Right ventricle myocardium inferior (tissue), 1 donor: ENCODE measurements around the gene FAM171A2. TPM values are rescaled to one million over a fixed set of nuclear protein-coding genes. Genes with fewer than 3 reads are reported as not detected.
A peak's percentile ranks its signal among the peaks of the same experiment; 100 is the strongest.
"Not testable (repeated sequence)": the region's sequence is repeated elsewhere in the genome, so short reads cannot be mapped to it uniquely, and the experiment has no call there.

Experiments used
- ATAC-seq: fragments of 200-7000 bp; cut with Tn5 transposase; one replicate; pipeline ENCODE4 v1.9.1; 2020; ENCODE audit warnings: mild to moderate bottlenecking, moderate library complexity
- DNase-seq: peaks from one replicate; pipeline ENCODE4 v3.0.0; 2021; ENCODE audit errors: missing footprints
- intact Hi-C: fragments of 100-400 bp; cut with DNase I; formaldehyde crosslinking; loops from one replicate; pipeline ENCODE4 v1.11.0; 2022
- total RNA-seq: library from RNA; stranded (reverse); fragmentation: NEBNext Ultra II Directional; extraction: Animal tissue kit (Norgen Biotek cat#: 25700); gene quantifications from one replicate; pipeline ENCODE4 v1.2.1, GENCODE V29; 2021
- donor health status: DM: no; HTN: yes; CAD: no; lungs with severe emphysema.

Gene FAM171A2
- total RNA-seq, 1 donor from 2014 or later: 0.70 TPM

DNA sequence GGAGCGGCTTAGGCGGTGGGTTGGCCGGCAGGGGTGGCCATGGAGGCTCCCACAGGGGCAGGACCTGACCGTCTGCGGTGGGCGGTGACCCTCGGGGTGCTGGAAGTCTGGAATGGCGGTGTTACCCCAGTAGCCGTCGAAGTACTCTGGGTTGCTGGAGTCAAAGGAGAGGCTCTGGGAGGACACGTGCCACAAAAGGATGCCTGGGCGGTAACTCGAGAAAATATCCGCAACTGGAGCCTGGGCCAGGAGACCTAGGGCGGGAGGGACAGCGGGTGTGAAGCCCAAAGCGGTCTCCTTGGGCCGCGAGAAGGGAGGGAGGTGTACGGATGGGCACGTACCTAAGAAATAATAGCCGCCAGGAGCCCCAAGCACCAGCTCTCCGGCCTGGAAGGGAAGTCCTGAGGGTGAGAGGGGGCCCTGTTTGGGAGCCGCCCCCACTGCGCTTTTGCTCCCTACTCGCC lies 21.2 kb upstream of the FAM171A2 start:
- DNase-seq: no peak

DNA sequence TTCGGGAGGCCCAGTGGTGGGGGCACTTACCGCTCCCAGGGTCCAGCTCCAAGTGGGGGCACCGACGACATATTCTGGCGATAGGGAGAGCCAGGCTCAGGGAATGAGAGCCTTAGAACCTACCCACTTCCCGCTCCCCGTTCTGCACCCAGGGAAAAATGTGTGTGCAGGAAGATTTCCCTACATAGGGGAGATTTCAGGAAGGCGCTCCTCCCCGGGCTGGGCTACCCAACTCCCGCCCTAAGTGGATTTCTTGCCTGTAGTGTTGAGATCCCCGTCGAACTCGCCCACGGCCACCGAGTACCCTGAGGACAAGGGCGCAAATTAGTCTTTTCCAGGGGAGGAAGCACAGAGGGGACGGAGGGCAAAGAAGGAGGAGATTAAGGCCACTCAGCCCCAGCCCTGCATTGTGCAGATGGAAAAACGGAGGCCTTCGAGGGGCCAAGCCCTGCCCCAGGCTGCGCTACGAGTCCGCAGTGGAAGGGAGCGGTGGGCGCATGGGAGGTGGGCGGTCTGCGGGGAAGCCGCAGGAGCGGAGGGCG lies 20.7 kb upstream of the FAM171A2 start:
- ATAC-seq (no peak), DNase-seq (no peak)
- intact Hi-C loops: no loop called here

More for the DNA sequence above, 21.2 kb upstream of the FAM171A2 start:
- no peak for ATAC-seq
- intact Hi-C loops: no loop called here

DNA sequence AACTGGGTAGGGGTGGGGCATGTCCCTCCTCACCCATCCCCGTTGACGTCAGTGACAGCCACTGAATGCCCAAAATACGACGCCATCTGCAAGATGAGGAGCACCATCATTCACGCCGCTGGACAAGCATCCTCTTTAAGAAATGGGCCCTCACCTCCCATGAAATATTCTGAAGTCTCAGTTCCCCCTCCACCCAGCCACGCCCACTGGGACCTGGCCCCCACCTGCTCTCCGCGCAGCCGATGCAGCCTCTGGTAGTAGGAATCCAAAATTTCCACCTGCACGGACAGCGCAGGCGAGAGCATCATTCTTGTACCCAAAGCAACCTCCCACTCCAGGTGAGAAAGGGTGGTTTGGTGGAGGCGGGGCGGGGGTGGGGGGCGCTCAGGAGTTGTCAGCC lies 20.2 kb upstream of the FAM171A2 start:
- no peak for ATAC-seq
- intact Hi-C loops: no loop called here
- no peak for DNase-seq

DNA sequence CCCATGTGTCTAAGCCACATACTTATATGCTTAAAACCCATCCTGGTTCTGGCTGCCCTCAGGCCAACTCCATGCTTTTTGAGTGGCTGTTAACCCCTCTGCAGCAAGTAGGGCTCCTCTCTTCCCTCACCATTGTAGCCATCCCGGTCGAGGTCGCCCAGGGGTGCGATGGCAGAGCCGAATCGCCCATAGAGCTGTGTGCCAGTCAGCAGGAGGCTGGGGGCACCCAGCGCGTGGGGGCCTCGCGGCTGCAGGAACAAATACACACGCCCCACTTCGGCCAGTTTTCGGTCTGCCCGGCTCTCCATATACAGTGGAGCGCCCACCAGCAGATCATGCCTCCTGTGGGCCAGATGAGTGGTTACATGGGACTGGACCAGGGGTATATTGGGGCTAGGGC lies 19.7 kb upstream of the FAM171A2 start:
- peak; percentile 53 for DNase-seq
- no peak for ATAC-seq
- intact Hi-C loops: no loop called here

DNA sequence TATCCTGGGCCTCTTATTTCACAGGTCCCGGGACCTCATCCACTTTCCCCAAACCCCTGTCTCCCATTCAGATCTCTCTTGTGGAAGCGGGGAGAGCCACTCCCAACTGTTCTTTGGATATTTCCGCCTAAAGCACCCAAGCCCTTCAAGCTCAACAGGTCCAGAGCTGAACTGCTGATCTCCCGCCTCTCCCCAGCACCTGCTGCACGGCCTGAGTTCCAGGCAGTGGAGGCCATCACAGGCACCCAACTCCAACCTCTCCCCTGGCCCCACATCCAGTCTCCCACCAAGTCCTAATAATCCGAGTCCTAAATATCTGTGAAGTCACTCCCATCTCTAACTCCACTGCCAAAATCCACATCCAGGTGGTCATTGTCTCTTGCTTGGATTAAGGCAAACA lies 19.3 kb upstream of the FAM171A2 start:
- DNase-seq (no peak), ATAC-seq (no peak)
- intact Hi-C loops: no loop called here

DNA sequence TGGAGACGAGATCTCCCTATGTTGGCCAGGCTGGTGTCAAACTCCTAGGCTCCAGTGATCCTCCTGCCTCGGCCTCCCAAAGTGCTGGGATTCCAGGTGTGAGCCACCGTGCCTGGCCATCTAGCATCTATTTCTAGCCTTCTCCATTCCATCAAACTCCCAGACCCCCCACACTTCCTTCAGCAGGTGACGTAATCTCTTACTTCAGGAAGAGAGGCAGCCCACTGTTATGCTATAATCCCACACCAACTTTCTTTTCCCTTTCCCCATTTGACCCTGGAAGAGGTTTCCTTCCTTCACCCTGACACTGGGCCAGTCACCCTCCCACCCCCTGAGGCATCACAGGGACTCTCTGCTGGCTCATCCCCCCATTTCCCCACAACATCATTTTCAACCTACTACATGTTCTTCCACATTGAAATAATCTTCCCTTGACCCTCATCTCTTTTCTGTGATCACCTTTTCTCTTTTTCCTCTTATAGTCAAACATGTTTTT lies 18.2 kb upstream of the FAM171A2 start:
- DNase-seq (peak; percentile 30), ATAC-seq (no peak)
- intact Hi-C loops: no loop called here

DNA sequence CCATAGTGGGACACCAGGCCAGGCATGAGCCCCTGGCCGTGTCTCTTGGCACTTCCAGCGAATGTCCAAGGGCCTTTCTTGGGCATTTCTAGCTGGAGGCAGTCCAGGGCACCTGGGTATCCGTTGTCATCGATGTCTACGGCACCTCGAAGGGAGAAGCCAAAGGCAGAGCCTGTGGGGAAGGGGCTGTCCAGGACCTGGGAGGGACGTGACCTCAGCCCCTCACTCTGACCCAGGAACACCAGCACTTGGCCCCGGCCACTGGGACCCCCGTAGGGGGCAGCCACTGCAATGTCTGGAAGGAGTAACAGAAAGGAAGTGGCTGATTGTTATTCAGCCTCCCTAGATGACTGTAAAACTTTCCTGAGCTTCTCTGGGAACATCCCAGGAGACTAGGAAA lies 17.1 kb upstream of the FAM171A2 start:
- intact Hi-C loops: no loop called here
- DNase-seq (no peak), ATAC-seq (no peak)

DNA sequence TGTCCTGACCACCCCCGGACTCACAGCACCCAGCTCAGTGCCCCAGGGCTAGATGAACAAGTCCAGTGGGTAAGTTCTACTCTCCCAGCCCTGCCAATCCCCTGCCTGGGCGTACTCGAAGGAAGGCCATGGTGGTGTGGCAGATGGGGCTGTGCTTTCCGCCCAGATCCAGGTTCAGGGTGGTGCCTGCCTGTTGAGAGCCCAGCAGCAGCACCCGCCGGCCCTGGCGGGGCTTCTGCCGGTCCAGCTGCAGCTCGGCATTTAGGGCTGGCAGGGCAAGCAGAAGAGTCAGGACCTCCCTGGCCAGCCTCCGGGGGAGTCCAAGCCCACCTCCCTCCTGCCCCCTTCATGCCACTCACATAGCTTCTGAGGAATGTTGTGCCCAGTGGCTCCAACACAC lies 16.2 kb upstream of the FAM171A2 start:
- intact Hi-C loops: no loop called here
- ATAC-seq (no peak), DNase-seq (peak; percentile 48)

DNA sequence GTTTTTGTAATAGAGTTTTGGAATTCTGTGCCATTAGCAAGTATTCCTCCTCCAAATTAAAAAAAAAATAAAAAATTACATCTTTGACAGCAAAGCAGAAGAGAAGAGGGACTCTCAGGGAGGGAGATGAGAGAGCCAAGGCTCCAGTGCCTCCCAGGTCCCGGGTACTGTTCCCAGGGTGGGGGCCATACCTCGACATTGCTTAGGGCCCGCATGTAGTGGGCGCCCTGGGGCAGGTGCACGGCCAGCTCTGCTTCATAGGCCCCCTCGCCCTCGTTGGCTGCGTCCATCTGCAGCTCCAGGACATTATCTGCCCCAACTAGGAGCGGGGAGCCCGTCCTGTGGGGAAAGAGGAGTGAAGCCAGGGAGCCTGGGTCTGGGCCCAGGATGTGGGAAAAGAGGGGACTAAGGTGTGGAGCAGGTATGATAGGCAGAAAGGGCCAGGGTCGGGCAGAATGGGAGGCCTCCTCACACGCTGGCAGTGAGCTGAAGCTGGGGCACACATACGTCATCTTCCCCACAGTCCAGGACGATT lies 14.6 kb upstream of the FAM171A2 start:
- intact Hi-C loops: no loop called here
- ATAC-seq: no peak
- DNase-seq: peak; percentile 59

DNA sequence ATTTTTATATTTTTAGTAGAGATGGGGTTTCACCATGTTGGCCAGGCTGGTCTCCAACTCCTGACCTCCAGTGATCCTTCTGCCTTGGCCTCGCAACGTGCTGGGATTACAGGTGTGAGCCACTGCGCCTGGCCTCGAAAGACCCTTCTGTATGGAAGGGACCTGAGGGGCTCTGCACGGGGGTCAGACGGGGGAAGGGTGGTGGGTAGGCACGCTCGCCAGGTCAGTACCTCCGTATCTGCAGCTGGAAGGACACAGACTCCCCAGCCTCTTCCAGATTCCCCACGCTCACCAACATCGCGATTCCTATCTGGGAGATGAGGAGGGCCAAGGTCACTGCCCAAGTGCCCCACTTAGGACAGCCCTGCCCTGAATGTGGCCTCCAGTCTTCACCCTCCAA lies 13.1 kb upstream of the FAM171A2 start:
- ATAC-seq: no peak
- intact Hi-C loops: no loop called here
- DNase-seq: no peak

DNA sequence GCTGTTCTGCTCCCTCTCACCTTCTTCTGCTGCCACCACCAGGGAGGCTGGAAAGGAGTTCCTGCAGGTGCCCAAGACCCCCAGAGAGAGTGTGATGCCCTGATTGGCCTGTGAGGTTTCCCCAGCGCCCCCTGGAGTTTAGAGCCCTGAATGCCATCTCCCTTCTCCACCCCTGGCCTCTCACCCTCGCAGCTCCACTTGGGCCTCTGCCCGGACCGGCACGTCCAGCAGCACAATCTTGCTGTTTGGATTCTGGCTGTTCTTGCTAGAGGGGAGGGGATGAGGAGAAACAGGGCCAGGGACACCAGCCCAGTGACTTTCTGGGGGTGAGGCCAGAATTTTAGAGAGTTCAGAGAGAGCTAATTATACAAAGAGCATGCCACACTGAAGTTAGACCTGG lies 12.5 kb upstream of the FAM171A2 start:
- intact Hi-C loops: no loop called here
- ATAC-seq: peak; percentile 68

DNA sequence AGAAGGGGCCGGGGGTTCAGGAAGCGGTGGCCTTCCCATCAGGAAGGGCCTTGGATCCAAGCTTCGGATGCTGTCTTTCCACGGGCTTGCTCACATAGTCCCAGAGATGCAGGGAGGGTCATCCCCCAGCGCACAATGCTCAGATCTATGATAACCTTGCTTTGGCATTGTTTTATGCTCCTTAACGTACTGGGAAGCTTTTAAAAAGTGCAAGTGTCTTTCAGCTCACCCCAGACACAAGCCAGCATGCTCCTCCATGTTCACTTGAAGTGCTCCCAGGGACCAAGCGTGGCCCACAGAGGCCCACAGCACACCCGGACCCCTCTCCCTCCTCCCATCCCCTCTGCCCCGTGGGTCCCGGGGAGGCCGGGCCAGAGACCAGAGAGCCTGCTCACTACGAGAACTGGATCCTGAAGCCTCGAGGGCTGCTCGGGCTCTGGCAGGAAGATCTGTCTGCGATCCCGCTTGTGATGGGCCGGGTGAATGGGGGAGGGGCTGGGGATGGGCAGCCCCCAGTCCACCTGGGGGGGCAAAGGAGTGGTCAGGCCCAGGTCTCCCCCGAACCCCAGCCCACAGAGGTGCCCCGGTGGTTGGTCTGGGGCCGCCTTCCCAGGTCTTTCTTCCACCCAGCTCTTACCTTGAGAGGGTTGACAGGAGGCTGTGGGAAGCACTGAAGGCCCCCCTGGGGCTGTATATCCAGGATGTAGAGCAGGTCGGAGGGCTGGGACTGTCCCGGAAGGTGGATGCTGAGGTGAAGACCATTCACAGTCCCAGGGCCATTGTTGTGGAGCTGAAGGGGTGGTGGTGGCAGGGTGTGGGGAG lies 11.8 kb upstream of the FAM171A2 start:
- DNase-seq (peak; percentile 39), ATAC-seq (no peak)
- intact Hi-C loops: no loop called here

More for the DNA sequence above, 12.5 kb upstream of the FAM171A2 start:
- peak; percentile 75 for DNase-seq

DNA sequence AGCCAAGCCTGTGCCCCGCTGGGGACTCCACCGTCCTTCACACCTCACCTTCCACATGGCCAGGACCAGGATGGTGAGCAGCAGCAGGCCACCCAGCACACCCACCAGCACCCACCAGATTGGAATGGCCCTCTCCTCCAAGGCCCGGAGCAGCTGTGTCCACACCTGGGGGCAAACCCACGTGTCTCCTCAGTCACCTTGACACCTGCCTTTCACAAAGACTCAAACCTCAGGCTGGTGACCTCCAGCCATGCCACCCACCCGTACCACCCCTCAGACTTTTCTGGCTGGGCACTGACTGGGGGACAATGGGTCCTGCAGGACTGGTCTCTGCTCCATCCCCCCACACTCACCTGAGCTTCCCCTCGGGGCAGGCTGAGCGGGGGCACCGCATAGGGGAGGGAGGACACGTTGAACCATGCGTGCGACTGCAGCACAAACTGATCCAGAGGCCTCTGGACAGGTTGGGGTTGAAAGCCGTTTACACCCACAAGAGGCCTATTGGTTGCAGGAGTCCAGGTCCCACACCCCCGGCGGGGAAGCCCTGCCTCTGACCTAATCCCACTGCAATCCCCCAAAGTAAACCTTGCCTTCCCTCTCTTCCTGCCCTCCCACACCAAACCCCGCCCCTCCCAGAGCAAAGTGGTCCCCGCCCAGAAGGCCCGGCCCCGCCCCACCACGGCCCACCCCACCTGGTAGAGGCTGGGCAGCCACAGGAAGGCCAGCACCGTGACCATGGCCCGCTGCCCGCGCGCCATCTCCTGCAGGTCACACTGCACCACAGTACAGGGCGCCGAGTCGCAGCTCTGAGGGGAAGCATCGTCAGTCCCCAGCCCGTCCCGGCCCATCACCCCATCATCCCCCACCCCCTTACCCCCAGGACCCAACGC lies 10.9 kb upstream of the FAM171A2 start:
- DNase-seq (peak; percentile 69), ATAC-seq (no peak)
- intact Hi-C loops: no loop called here

DNA sequence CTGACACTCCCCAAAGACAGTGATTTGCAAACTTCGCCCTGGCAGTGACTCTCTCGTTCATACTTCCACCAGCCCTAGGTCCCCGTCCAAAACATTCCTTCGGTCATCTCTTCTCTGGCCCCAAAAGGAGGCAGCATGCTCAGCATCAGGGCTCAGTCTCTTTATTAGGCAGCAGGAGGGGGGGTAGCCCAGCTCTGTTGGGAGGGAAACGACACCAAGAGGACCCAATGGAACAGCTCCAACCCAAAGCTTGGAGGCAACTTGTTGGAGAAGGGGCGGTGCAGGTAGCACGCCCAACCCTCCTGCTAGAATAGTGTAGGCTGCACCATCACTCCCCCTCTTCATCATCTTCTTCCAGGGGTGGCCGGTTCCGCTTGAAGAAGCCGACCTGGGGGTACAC lies 8.4 kb upstream of the FAM171A2 start:
- no peak for ATAC-seq
- peak; percentile 41 for DNase-seq
- intact Hi-C loops: no loop called here

DNA sequence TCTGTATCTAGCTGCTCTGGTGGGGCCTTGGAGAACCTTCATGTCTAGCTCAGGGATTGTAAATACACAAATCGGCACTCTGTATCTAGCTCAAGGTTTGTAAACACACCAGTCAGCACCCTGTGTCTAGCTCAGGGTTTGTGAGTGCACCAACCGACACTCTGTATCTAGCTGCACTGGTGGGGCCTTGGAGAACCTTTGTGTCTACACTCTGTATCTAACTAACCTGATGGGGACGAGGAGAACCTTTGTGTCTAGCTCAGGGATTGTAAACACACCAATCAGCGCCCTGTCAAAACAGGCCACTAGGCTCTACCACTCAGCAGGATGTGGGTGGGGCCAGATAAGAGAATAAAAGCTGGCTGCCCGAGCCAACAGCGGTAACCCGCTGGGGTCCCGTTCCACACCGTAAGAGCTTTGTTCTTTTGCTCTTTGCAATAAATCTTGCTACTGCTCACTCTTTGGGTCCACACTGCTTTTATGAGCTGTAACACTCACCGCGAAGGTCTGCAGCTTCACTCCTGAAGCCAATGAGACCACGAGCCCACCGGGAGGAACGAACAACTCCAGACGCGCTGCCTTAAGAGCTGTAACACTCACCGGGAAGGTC lies 5.9 kb upstream of the FAM171A2 start:
- ATAC-seq, intact Hi-C loops: not testable (repeated sequence)
- peak; percentile 4 for DNase-seq

DNA sequence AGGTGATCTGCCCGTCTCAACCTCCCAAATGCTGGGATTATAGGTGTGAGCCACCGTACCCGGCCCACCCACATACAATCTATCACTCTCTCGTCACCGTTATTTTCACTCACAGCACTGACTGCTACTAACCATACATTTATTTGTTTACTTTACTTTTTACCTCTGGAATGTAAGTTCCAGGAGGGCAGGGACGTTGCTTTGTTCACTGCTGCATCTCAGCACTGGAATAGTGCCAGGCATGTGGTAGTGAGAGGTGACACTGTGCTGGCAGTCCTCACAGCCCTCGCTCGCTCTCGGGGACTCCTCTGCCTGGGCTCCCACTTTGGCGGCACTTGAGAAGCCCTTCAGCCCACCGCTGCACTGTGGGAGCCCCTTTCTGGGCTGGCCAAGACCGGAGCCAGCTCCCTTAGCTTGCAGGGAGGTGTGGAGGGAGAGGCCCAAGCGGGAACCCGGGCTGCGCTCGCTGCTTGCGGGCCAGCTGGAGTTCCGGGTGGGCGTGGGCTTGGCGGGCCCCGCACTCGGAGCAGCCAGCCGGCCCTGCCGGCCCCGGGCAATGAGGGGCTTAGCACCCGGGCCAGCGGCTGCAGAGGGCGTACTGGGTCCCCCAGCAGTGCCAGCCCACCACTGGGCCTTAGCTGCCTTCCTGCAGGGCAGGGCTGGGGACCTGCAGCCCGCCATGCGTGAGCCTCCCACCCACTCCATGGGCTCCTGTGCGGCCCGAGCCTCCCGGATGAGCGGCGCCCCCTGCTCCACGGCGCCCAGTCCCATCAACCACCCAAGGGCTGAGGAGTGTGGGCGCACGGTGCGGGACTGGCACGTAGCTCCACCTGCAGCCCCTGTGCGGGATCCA lies 5.0 kb upstream of the FAM171A2 start:
- peak; percentile 13 for DNase-seq
- ATAC-seq, intact Hi-C loops: not testable (repeated sequence)

DNA sequence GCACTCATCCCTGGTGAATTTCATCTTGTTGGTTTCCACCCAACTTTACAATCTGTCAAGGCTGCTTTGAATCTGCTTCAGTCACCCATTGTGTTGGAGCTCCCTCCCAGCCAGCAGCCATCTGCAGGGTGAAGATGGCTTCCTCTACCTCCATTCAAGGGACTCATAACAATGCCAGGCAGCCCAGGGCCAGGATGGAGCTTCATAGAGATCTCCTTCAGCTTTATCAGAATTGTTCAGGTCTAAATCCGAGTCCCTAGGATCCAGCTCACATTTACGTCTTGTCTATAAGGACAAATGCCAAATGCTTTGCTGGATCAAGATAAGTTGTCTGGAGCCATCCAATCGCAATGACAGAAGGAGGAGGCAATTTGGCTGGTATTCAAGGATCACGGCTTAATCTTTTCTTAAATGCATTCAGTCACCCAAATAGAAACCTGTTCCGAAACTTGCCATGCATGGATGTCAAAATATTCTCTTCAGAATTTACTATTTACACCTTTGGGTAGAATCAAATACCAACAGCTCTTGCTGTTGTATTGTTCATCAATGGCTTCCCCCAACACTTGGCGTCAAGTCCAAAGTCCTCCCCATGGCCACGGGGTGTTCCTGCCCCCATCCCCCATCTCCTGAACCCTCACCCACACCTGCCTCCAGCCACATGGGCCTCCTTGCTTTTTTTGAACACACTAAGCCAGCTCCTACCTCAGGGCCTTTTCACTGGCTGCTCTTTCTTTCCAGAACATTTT lies 3.8 kb upstream of the FAM171A2 start:
- intact Hi-C loops: no loop called here
- DNase-seq (no peak), ATAC-seq (no peak)
